Esophagus muscularis mucosa (tissue), 3 donors: Measurements from ENCODE around the gene IGFL2.

Experiments used
- CTCF ChIP-seq, 3 experiments: fragments of 200-600 bp in 2 of 3; fragments of 450-650 bp in 1 of 3; sonication (generic) in 2 of 3; IDR thresholded peaks; one replicate each; pipeline ENCODE4 v1.5.1; 2017 to 2019; ENCODE audit warnings: antibody characterized with exemption in 3 of 3, mild to moderate bottlenecking in 2 of 3, moderate library complexity in 1 of 3
- POLR2A ChIP-seq: fragments of 450-650 bp; IDR thresholded peaks from one replicate; pipeline ENCODE4 v1.6.1; 2017; ENCODE audit warnings: antibody characterized with exemption, moderate library complexity, mild to moderate bottlenecking, low read depth
- POLR2AphosphoS5 ChIP-seq, 2 donors: sonication (generic); formaldehyde crosslinking; IDR thresholded peaks; one replicate each; pipeline ENCODE4 v1.6.1; 2017; ENCODE audit warnings: antibody characterized with exemption in 2 of 2

GRCh38 chr19:46133777-46134241 lies 14.2 kb upstream of the IGFL2 start:
- TF ChIP-seq POLR2AphosphoS5 (IDR thresholded peaks at IDR 0.05) (no peak), CTCF (IDR thresholded peaks at IDR 0.05) (no peak), POLR2A (no peak)
